ENCODE measurements around the gene RAD51B.

DNA sequence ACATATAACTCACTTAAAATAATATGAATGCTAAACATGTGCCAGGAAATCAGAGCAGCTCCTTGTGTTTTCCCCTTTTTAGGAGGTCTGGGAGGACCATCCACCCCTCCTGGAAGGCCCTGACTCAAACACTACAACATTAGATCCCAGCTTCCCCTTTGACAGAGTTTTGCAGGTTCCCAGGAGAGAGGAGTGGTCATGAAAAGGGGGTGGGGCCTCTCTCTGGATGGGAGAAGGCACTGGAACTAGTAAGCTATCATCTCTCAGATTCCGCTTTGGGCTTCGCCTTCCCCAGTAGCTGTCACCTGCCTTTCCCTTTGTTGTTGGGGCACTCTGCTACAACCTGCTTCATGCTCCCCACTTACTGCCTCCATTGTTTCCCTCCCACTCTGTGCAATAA is 824.1 kb downstream of the RAD51B start:
- TF ChIP-seq POLR2A (IDR thresholded peaks at IDR 0.05) = no peak
- TF ChIP-seq, protein P1, sequence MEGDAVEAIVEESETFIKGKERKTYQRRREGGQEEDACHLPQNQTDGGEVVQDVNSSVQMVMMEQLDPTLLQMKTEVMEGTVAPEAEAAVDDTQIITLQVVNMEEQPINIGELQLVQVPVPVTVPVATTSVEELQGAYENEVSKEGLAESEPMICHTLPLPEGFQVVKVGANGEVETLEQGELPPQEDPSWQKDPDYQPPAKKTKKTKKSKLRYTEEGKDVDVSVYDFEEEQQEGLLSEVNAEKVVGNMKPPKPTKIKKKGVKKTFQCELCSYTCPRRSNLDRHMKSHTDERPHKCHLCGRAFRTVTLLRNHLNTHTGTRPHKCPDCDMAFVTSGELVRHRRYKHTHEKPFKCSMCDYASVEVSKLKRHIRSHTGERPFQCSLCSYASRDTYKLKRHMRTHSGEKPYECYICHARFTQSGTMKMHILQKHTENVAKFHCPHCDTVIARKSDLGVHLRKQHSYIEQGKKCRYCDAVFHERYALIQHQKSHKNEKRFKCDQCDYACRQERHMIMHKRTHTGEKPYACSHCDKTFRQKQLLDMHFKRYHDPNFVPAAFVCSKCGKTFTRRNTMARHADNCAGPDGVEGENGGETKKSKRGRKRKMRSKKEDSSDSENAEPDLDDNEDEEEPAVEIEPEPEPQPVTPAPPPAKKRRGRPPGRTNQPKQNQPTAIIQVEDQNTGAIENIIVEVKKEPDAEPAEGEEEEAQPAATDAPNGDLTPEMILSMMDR (IDR thresholded peaks at IDR 0.05) = no peak
